ENCODE results near the gene NPY4R2.
"Not testable (repeated sequence)": the region's sequence is repeated elsewhere in the genome, so short reads cannot be mapped to it uniquely, and the experiment has no call there.

NPY4R2 gene

DNA sequence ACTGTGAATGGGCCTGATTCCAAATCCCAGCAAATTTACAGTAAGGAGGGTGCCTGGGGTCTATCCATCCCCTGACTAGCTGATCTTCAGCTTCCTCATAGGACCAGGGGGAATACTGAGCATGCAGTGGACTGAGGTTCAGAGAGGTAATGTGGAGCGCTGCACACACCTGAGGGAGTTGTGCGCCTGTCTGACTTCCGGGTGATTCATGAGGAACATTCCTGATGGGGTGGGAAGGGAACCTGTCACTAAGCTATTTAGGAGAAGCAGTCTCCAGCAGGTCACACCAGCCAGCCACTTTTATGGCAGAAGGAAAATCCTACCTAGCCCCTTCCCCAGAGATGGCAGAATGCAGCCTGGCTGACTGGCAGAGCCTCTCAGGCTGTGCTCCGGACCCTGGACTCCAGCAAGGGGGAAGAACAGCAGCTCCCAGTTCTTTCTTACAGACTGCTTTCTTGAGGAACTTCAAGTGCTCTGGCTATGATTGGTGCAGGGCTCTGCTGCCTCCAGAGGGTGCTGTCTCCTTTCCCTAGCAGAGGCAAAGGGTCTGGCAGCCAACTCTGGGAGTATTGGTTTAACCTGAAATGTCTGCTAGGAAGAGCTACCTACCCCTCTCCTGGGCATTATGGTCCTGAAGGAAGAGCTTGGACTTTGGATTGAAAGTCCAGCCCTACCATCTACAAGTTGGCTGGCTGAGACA, 2.5 kb upstream of the NPY4R2 start:
- not testable (repeated sequence) for H3K27me3 ChIP-seq, H3K9ac ChIP-seq, H3K4me1 ChIP-seq, H3K9me3 ChIP-seq, H3K27ac ChIP-seq, H4K20me1 ChIP-seq, H3K36me3 ChIP-seq, H3K4me2 ChIP-seq, H3K4me3 ChIP-seq

DNA sequence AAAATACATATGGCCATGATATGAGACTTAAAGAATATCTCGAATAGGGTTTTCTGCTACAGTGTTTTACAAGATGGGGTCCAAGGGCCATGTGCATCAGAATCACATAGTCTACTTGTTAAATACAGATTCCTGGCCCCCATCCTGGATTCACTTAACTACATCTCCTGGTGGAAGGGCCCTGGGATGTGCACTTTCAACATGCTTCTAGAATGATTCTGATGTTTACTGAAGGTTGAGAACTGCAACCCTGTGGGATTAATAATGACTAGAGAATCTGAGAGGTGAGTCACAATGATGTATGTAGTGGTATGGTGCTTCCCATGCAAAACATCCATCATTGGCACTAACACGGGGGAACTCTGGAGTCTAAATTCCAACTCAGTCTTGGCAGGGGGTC, 2.1 kb downstream of the NPY4R2 start:
- not testable (repeated sequence) for H3K27me3 ChIP-seq, H3K36me3 ChIP-seq, H3K27ac ChIP-seq, H3K4me1 ChIP-seq, H4K20me1 ChIP-seq, H3K4me3 ChIP-seq, H3K9me3 ChIP-seq, H3K4me2 ChIP-seq, H3K9ac ChIP-seq

DNA sequence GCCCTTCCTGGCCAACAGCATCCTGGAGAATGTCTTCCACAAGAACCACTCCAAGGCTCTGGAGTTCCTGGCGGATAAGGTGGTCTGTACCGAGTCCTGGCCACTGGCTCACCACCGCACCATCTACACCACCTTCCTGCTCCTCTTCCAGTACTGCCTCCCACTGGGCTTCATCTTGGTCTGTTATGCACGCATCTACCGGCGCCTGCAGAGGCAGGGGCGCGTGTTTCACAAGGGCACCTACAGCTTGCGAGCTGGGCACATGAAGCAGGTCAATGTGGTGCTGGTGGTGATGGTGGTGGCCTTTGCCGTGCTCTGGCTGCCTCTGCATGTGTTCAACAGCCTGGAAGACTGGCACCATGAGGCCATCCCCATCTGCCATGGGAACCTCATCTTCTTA, 4.0 kb downstream of the NPY4R2 start:
- H3K36me3 ChIP-seq, H3K4me3 ChIP-seq, H3K4me1 ChIP-seq, H3K27me3 ChIP-seq, H3K9me3 ChIP-seq, H3K4me2 ChIP-seq, H3K27ac ChIP-seq, H3K9ac ChIP-seq, H4K20me1 ChIP-seq: not testable (repeated sequence)

DNA sequence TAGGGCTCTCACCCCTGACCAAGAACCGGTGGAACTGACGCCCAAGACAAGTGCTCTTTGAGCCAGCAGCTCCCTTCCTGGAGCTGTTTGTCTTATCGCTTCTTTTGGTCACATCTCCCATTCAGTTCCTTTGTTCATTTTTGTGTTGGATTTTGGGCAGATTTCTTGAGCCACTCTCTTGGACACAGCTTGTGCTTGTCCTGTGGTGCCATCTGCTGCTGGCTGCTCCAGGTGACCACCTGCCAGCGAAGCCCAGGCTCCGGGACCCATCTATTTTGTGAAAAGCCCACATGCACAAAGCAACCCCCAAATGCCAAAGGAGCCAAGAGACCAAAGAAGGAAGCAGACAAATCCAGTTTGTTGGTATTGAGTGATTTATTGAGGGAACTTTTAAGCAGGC, 6.2 kb downstream of the NPY4R2 start:
- not testable (repeated sequence) for H4K20me1 ChIP-seq, H3K27me3 ChIP-seq, H3K9ac ChIP-seq, H3K4me2 ChIP-seq, H3K9me3 ChIP-seq, H3K36me3 ChIP-seq, H3K4me3 ChIP-seq, H3K4me1 ChIP-seq, H3K27ac ChIP-seq

DNA sequence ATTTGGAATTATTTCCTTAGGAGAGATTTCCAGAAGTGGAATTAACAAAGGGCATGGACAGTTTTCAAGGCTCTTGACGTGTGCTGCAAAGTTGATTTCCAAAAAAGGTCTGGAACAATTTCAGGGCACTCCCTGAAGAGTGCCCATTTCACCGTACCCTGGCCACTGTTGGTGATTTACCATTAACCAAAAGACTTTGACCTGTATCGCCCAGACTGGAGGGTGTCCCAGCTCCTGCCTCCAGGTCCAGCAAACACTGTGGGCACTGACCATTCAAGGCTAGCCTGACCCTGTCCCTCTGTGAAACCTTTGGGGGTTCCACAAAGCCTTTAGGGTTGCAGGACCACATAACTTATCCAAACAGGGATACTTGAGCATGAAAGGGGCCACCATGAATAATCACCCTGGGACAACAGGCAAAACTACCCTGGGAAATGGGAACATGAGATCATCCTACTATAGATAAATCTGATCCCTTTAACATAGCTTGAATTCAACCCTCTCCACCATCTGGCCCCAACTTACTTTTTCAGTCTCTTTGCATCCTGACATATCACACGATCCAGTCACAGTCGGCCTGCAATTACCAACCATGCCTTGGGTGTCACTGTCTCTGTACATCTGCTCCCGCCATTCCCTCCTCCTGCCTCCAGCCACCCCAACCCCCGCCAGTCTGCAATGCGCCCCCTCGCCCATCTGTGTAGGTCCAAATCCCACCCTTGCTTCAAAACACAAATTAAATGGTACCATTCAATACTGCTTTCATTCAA, 8.9 kb downstream of the NPY4R2 start:
- not testable (repeated sequence) for H4K20me1 ChIP-seq, H3K27ac ChIP-seq, H3K36me3 ChIP-seq, H3K9ac ChIP-seq, H3K27me3 ChIP-seq, H3K4me2 ChIP-seq, H3K4me1 ChIP-seq, H3K9me3 ChIP-seq, H3K4me3 ChIP-seq

DNA sequence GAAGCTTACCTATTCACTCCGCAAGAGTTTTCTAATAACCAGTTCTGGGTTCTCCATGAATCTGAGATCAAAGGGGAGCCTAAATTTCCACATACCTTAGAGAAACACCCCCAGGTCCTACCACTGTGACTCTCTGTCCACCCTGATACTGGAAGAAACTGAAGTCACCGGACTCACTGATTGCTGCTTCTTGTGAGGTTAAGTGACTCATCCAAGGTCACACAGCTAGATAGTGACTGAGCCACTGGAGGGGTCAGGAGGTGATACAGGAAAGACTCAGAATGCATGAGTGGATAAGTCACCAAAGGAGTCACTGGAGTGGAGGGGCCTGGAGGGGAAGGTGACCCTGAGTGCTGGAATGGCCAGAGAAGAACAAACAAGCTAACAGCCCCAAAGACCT, 9.8 kb downstream of the NPY4R2 start:
- H3K27ac ChIP-seq, H3K9ac ChIP-seq, H3K9me3 ChIP-seq, H3K4me1 ChIP-seq, H3K4me3 ChIP-seq, H3K4me2 ChIP-seq, H4K20me1 ChIP-seq, H3K27me3 ChIP-seq, H3K36me3 ChIP-seq: not testable (repeated sequence)

DNA sequence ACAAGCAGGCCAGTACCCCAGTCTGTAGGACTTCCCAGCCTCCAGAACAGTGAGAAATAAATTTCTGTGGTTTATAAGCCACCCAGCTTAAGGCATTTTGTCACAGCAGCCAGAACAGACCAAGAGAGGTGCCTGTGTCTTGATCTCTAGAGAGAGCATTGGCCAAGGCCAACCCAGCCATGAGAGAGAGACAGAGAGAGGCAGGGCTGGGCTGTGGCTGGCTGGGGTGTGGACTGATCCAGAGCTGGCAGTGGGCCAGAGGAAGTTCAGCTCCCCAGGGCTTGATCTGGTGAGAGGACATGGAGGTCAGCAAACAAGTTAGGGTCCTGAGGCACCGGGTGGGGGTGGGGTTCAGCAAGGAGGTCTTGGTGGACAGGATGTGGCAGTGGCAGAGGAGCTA, 14.4 kb downstream of the NPY4R2 start:
- not testable (repeated sequence) for H3K4me1 ChIP-seq, H3K4me3 ChIP-seq, H3K27me3 ChIP-seq, H3K9ac ChIP-seq, H4K20me1 ChIP-seq, H3K4me2 ChIP-seq, H3K27ac ChIP-seq, H3K9me3 ChIP-seq, H3K36me3 ChIP-seq

DNA sequence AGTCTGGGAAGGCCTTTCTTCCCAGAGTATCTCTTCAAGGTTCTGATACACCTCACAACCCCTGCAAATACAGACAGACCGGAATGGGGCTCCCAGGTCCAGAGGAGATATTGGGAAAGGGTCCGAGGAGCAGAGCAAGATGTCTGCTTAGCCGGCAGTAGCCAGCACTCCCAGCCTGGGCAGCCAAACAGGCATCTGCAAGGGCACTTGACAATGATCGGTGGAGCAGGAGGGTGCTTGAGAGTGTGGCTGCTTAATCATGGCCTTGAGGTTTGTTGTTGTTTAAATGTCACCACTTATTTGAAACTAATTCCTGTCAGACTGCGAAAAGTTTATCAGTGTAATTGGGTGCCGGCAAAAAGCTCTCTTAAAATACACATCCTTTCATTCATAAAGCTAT, 15.0 kb downstream of the NPY4R2 start:
- not testable (repeated sequence) for H3K9me3 ChIP-seq, H3K36me3 ChIP-seq, H3K4me2 ChIP-seq, H3K4me1 ChIP-seq, H3K4me3 ChIP-seq, H4K20me1 ChIP-seq, H3K27ac ChIP-seq, H3K9ac ChIP-seq, H3K27me3 ChIP-seq

DNA sequence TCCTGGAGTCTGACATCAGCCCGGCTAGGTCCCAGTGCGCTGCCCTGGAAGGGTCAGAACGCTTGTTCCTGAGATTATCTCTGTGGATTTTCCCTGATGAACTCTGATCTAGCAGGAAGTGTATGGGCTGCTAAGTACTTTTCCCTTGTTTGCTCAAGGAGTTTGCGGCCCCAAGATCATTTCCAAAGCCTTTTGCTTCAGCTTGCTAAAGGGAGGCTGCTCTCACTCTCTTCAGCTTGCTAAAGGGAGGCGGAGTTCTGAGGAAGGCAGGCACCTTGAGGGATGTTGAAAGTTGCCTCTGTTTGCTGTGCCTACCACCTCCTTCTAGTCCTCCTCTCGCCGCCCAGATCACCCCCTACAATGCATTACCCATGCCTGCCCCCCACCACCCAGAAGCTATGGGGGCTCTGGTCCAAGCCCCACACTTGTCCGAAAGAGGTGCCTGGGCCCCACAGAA, 18.3 kb downstream of the NPY4R2 start:
- H3K27ac ChIP-seq, H3K4me1 ChIP-seq, H3K27me3 ChIP-seq, H3K4me2 ChIP-seq, H3K9ac ChIP-seq, H3K4me3 ChIP-seq, H3K9me3 ChIP-seq, H4K20me1 ChIP-seq, H3K36me3 ChIP-seq: not testable (repeated sequence)

DNA sequence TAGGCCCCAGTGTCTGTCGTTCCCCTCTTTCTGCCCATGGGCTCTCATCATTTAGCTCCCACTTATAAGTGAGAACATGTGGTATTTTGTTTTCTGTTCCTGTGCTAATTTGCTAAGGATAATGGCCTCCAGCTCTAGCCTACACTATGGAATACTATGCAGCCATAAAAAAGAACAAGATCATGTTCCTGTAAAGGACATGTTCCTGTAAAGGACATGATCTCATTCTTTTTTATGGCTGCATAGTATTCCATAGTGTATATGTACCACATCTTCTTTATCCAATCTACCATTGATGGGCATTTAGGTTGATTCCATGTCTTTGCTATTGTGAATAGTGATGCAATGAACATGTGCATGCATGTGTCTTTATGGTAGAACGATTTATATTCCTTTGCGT, 19.2 kb downstream of the NPY4R2 start:
- not testable (repeated sequence) for H3K9ac ChIP-seq, H3K4me3 ChIP-seq, H4K20me1 ChIP-seq, H3K4me2 ChIP-seq, H3K9me3 ChIP-seq, H3K4me1 ChIP-seq, H3K27me3 ChIP-seq, H3K36me3 ChIP-seq, H3K27ac ChIP-seq

DNA sequence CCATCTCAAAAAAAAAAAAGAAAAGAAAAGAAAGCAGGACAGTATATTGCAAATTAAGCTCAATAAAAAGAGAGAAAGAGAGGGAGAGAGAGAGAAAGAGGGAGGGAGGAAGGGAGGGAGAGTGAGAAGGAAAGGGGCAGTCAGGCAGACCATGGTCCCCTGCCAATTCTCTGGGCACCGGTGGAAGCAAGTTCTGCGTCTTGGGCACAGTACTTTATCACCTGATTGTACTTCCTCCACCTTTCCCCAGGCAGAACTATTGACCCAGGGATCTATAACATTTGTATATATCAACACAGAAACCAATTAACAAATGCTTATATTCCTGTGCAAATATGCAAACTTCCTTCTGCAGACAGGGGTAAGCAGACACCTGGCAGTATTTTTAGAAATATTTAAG, 22.4 kb downstream of the NPY4R2 start:
- not testable (repeated sequence) for H3K4me2 ChIP-seq, H3K27ac ChIP-seq, H3K27me3 ChIP-seq

DNA sequence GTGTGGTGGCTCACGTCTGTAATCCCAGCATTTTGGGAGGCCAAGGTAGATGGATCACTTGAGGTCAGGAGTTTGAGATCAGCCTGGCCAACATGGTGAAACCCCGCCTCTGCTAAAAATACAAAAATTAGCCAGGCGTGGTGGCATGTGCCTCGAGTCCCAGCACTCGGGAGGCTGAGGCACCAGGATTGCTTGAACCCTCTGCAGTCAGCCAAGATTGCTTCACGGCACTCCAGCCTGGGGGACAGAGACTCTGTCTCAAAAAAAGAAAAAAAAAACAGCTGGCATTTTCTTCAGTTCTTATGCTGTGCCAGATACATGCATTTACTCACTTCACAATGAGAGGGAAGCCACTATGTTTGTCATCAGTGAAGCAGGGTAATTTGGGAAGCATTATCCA, 22.9 kb downstream of the NPY4R2 start:
- H3K9ac ChIP-seq, H3K4me3 ChIP-seq, H3K36me3 ChIP-seq, H3K9me3 ChIP-seq, H3K27me3 ChIP-seq, H3K4me1 ChIP-seq, H3K4me2 ChIP-seq, H3K27ac ChIP-seq, H4K20me1 ChIP-seq: not testable (repeated sequence)

More for the DNA sequence above, 22.4 kb downstream of the NPY4R2 start:
- not testable (repeated sequence) for H3K9ac ChIP-seq, H3K36me3 ChIP-seq, H3K4me3 ChIP-seq, H4K20me1 ChIP-seq, H3K4me1 ChIP-seq, H3K9me3 ChIP-seq

DNA sequence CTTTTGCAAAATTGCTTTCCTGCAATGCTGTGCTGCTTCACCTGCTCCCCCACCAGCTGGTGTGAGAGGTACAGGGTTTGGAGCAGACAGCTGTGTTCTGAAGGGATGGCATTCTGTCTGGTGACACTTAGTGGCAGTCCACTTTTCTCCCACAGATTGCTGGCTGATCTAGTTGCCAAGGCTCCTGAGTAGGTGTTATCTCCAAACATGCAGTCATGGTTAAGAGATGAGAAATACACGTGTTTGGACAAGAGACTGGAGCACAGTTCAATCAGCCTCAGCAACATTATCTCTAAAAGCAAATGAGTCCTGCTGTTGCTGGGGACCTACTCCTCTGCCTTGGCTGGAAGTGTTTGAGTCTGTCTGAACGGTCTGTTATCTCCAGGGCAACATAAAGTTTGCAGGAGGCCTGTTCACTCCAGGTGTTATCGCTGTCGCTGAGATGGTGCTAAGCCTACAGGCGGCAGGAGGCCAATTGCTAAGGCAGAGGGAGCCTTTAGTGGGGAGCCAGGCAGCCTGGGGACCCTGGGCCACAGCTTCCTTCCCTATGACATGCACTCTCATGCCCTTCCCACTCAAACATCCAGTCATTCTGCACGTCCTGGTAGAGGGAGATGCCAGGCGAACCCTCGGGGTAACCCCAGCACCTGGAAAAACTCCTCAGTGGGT, 24.0 kb downstream of the NPY4R2 start:
- not testable (repeated sequence) for H3K4me2 ChIP-seq, H3K9ac ChIP-seq, H3K4me1 ChIP-seq, H3K27me3 ChIP-seq, H3K9me3 ChIP-seq, H3K36me3 ChIP-seq, H4K20me1 ChIP-seq, H3K27ac ChIP-seq, H3K4me3 ChIP-seq

DNA sequence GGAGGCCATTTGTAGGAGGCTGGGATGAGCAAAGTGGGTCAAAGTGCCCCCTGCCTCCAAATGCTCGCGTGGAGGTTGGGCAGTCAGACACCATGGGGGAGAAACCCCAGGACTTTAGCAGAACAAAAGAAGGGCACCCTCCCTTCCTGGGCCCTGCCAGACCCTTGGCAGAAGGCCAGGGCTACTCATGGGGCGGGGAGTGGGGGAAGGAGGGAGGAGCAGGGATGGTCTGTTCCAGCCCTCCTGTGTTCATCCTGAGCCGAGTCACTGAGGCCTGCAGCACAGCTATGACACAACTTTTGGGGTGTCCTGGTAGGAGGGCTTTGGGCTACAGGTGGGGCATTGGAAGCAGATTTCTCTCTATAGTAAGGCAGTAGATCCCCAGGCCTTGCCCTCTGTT, 24.9 kb downstream of the NPY4R2 start:
- not testable (repeated sequence) for H3K36me3 ChIP-seq

DNA sequence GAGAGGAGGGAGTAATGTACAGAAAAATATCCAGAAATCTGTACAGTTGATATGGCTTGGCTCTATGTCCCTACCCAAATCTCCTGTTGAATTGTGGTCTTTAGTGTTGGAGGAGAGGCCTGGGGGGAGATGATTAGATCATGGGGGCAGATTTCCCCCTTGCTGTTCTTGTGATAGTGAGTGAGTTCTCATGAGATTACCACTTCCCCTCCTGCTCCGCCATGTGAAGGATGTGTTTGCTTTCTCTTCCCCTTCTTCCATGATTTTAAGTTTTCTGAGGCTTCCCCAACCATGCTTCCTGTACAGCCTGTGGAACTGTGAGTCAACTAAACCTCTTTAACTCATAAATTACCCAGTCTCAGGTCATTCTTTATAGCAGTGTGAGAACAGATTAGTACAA, 29.0 kb downstream of the NPY4R2 start:
- H4K20me1 ChIP-seq, H3K9ac ChIP-seq, H3K36me3 ChIP-seq, H3K4me3 ChIP-seq, H3K4me2 ChIP-seq, H3K4me1 ChIP-seq, H3K27ac ChIP-seq, H3K9me3 ChIP-seq, H3K27me3 ChIP-seq: not testable (repeated sequence)

More for the DNA sequence above, 24.9 kb downstream of the NPY4R2 start:
- not testable (repeated sequence) for H4K20me1 ChIP-seq, H3K27me3 ChIP-seq, H3K9ac ChIP-seq, H3K27ac ChIP-seq, H3K4me1 ChIP-seq, H3K9me3 ChIP-seq, H3K4me3 ChIP-seq, H3K4me2 ChIP-seq
